Activated gamma-delta T cell treated with Interleukin-2 at 50 U/mL for 16 hours (primary cell): ENCODE data around the gene GAREM2.

Source experiments
- DNase-seq: peaks from one replicate; pipeline ENCODE4 v3.0.0-alpha.2; 2020

The GAREM2 gene

GRCh38 chr2:26170795-26171194, 2.1 kb upstream of the GAREM2 start:
- no peak for DNase-seq

DNA sequence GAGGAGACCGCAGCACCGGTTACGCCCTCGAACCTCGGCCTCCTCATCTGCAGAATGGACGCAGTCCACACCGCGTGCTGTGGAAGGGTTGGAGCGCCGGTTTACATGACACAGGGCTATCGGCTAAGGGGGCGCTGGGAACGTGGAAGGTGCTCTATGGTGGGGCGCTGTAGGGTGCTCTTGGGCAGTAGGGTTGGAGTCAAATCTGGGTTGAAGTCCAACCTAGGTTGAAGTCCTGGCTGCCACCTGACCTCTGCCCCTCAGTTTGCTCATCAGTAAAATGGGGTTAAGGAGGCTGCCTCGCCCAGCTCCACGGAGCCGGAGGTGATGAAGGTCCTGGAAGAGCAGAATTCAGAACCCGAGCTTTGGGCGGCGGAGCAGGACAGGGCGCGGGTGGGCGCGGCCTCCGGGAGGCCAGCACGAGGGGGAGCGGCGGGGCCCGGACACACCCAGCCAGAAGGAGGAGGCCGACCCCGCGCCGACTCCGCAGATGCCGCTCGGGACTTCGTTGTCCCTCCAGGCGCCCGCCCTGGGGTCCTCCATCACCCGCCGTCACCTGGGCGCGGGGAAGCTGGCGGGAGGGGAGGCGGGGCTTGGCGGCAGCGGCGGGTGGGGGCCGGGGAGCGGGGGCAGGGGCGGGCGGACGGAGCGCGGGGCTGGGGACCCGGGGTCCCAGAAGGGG, 558 bp upstream of the GAREM2 start:
- DNase-seq = no peak

- no peak for DNase-seq
Observed at GRCh38 chr2:26173776-26174482, 1.0 kb downstream of the GAREM2 start.

DNA sequence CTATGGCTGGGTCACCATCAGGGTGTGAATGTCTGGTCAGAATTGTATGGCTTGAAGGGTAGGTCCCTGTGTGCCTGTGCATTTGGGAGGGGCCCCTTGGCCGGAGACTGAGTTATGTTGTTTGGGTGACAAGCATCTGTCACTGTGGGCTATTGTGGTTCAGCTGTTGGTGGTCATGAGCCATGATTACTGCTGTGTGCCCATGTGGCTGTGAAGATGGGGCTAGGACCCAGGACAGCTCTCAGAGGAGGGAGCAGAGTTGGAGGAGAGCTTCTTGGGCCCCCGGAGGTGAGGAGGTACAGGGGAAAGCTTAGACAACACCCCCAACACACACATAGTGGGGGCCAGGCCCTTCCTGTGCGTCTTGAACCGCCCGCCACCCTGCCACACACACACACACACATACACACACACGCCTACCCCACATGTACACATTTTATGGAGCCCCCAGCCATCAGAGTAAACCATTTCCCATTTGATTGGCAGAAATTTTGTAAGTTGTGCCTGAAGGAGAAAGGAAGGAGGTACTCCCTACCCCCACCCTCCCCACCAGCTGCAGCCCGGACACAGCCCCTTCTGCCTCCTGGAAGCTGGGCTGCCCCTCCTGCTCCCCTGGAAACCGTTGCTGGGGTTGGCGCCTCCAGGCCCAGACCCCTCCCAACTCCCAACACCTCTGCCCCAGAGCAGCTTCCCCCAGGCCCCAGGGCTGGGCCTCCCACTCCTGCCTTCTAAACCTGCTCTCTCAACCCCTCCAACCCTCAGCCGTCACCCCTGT, 2.0 kb downstream of the GAREM2 start:
- DNase-seq = no peak

- no peak for DNase-seq
Observed at GRCh38 chr2:26175466-26176278, 2.8 kb downstream of the GAREM2 start.

- no peak for DNase-seq
Observed at GRCh38 chr2:26176279-26176615, 3.4 kb downstream of the GAREM2 start.

- DNase-seq = no peak
Observed at GRCh38 chr2:26177122-26177521, 4.2 kb downstream of the GAREM2 start.

GRCh38 chr2:26178246-26178645, 5.4 kb downstream of the GAREM2 start:
- no peak for DNase-seq

DNA sequence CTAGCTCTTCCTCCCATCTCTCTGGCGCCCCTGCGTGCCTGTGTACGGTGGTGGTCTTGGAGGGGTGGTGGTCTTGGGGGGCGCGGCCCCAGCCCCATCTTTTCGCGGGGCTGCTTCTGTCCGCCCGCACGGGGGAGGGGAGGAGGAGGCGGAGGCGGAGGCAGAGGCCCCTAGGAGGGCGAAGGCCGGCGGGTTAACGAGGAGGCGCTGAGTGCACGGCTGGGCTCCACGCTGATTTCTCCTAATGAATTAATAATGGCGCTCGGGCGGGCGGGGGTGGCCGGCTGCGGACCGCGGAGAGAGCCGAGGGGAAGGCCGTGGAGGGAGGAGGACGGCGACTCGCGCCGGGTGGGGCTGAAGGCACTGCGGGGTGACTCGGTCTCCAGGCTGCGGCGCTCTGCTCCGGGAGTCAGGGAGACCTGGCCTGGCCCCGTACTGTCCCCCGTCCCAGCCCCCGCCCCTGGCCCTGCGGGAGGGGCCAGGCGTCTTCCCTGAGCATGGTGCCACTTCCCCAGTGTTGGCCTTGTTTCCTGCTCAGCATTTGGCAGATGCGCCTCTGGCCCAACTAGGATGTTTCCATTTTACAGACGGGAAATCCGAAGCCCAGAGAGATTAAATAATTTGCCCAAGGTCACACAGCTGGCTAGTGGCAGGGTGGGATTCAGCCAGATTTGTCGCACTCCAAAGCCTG, 6.0 kb downstream of the GAREM2 start:
- DNase-seq = no peak

DNA sequence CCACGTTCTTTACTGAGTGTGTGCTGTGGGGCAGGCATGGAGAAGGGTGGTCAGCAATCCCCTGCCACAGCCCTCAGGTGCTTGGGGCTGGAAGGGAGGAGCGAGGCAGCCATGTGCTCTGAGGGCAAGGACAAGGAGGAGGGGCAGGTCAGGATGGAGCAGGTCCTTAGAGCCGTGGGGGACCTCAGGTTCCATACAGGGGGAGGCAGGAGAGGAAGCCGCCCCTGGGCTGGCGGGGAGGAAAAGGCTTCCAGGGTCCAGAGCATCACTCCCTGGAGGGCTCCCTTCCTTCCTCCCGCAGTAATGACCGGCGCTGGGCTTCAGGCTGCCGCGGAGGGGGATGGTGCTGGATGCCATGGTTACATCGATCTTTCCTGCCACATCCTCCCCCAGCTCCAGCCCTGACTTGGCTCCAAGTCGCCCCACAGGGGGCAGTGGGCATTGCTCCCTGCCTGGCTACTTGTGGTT, 6.6 kb downstream of the GAREM2 start:
- DNase-seq = no peak

- no peak for DNase-seq
Observed at GRCh38 chr2:26182441-26182840, 9.6 kb downstream of the GAREM2 start.

DNA sequence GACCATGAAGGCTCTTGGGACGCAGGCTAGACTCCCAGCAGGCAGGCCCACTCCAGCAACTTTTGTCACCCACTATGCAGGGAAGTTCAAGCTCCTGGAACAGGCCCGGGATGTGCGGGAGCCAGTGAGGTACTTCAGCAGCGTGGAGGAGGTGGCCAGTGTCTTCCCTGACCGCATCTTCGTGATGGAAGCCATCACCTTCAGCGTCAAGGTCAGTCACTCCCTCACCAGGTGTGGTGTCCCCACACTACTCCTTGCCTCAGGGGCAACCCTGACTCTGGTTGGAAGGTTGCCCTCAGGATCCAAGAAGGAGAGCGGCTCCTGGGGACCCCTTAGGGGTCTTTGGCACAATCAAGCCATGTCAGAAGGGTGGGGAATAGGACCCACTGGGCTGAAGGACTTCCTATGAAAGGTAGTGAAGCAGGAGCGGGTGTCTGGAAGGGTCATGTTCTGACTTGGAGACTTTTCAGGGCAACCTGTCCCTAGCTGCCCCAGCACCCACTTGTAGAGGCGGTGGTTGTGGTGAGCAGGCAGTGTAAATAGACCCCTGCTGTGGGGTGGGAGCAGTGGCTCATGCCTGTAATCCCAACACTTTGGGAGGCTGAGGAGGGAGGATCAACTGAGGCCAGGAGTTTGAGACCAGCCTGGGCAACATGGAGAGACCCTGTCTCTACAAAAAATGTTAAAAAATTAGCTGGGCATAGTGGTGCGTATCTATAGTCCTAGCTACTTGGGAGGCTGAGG, 10.2 kb downstream of the GAREM2 start:
- no peak for DNase-seq

DNA sequence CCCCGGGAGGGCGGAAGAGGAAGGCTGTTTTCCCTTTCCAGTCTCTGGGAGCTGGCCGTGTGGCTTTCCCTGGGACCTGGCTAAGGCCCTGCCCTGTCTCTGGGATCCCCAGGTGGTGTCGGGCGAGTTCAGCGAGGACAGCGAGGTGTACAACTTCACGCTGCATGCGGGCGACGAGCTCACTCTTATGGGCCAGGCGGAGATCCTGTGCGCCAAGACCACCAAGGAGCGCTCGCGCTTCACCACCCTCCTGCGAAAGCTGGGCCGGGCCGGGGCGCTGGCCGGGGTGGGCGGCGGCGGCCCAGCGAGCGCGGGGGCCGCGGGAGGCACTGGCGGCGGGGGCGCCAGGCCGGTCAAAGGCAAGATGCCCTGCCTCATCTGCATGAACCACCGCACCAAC, 11.2 kb downstream of the GAREM2 start:
- no peak for DNase-seq

- DNase-seq = peak; percentile 83
Observed at GRCh38 chr2:26184555-26185303, 11.8 kb downstream of the GAREM2 start.

DNA sequence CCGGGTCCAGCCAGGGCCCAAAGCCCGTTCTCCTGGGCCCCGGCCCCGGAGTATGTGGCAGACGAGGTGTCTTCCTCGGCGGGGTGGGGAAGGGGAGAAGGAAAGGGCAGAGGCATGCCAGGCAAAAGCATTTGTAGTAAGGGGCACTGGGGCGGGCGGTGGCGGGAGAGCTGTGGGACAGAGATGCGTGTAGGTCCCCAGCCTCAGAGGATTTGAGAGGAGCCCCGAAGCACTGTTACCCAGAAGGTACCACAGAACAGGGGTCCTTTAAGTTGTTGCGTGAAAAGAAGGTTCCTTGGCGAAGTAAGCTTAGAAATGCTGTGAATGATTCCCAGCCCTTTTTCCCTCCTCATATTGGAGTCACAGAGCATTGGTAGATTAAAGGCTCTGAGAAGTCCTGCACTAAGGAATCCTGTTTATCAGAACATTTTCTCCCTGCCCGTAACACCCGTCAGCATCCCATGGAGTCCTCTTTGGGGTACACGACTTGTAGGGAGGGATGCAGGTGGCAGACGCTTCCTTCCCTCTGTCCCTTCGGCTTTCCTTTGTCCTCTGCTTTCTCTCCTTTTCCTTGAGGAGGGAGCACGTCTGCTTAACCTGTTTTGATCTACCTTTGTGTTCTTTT, 12.5 kb downstream of the GAREM2 start:
- no peak for DNase-seq

DNA sequence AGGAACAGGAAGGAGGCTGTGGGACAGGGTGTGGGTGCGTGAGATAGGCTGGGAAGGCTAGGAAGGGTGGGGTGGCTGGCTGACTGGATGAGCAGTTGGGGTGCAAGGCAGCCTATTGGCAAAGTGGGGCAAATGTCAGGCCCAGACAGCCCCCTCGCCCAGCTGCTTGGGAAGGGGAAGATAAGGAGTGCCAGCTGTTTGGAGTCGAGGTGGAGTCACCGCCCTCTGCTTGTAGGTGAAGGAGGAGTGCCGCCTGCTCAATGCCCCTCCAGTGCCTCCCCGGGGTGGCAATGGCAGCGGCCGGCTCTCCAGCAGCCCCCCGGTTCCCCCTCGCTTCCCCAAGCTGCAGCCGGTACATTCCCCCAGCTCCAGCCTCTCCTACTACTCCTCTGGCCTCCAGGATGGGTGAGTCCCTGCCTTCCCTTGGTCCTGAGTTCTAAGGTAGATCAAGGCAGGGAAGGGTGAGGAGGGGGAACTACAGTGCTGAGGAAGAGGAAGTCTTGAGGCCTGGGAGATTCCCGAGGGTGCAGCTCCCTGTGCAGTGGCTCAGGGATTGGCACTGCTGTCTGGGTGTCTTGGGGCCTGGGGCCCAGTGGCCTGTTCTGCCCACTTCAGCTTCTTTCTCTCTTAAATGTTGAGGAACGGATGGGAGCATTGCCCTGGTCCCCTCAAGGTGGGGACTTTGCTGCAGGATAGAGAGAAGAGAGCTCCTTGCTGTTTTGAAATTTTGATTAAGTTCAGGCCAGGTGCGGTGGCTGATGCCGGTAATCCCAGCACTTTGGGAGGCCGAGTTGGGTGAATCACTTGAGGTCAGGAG, 13.3 kb downstream of the GAREM2 start:
- DNase-seq = no peak

DNA sequence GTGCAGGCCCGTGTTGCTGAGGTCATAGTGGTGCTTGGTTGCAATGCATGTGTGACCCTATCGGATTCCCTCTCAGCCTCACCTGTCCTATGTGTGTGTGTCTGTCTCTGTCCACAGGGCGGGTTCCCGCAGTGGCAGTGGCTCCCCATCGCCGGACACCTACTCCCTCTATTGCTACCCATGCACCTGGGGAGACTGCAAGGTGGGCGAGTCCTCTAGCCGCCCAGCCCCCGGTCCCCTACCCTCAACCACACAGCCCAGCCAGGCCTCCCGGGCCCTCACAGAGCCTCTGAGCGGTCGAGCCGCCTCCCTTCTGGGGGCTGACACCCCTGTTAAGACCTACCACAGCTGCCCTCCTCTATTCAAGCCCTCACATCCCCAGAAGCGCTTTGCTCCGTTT, 14.2 kb downstream of the GAREM2 start:
- no peak for DNase-seq

- DNase-seq = no peak
Observed at GRCh38 chr2:26187537-26188104, 14.7 kb downstream of the GAREM2 start.

- DNase-seq = no peak
Observed at GRCh38 chr2:26189123-26189522, 16.2 kb downstream of the GAREM2 start.
